Mesenchymal stem cell (in vitro differentiated cells and primary cell): ENCODE results near the gene TSPAN32.

Source experiments
- DNase-seq: peaks from one replicate; pipeline ENCODE4 v3.0.0-alpha.2; 2013
- H2AFZ ChIP-seq: one replicate; pipeline ENCODE4 v1.6.1; 2013; ENCODE audit warnings: low read depth, mild to moderate bottlenecking, control low read depth, inconsistent platforms, low read length, moderate library complexity
- H2AK5ac ChIP-seq: 2 replicates; pipeline ENCODE4 v1.6.1; 2013; ENCODE audit warnings: low read length, moderate library complexity, mild to moderate bottlenecking, inconsistent platforms; ENCODE audit not compliant: severe bottlenecking
- H2BK120ac ChIP-seq: one replicate; pipeline ENCODE4 v1.6.1; 2013; ENCODE audit warnings: low read depth, mild to moderate bottlenecking, inconsistent platforms, low read length, moderate library complexity
- H2BK12ac ChIP-seq, 2 experiments: one replicate each; pipeline ENCODE4 v1.6.1; 2013; ENCODE audit warnings: inconsistent platforms in 2 of 2, low read length in 2 of 2, mild to moderate bottlenecking in 2 of 2, moderate library complexity in 2 of 2, control low read depth in 1 of 2
- H2BK15ac ChIP-seq: one replicate; pipeline ENCODE4 v1.6.1; 2013; ENCODE audit warnings: mild to moderate bottlenecking, low read depth, inconsistent platforms; ENCODE audit not compliant: poor library complexity, severe bottlenecking
- H2BK5ac ChIP-seq: 2 replicates; pipeline ENCODE4 v1.6.1; 2013; ENCODE audit warnings: low read depth, mild to moderate bottlenecking, low read length, control low read depth, inconsistent platforms; ENCODE audit not compliant: poor library complexity, severe bottlenecking
- H3K14ac ChIP-seq, 2 experiments: one replicate each; pipeline ENCODE4 v1.6.1; 2013; ENCODE audit warnings: inconsistent platforms in 2 of 2, low read length in 2 of 2, control low read depth in 1 of 2, mild to moderate bottlenecking in 1 of 2, moderate library complexity in 1 of 2
- H3K18ac ChIP-seq, 2 experiments: one replicate each; pipeline ENCODE4 v1.6.1; 2013; ENCODE audit warnings: inconsistent platforms in 2 of 2, low read length in 2 of 2, control low read depth in 1 of 2, low read depth in 1 of 2, mild to moderate bottlenecking in 1 of 2
- H3K23ac ChIP-seq, 2 experiments: one replicate each; pipeline ENCODE4 v1.6.1; 2013; ENCODE audit warnings: inconsistent platforms in 2 of 2, low read length in 2 of 2, mild to moderate bottlenecking in 2 of 2, moderate library complexity in 2 of 2, control low read depth in 1 of 2
- H3K27ac ChIP-seq: 2 replicates; pipeline ENCODE4 v1.5.1; 2013; ENCODE audit warnings: mild to moderate bottlenecking, moderate library complexity, low read length, control low read depth, inconsistent platforms; ENCODE audit not compliant: poor library complexity, severe bottlenecking
- H3K27me3 ChIP-seq, 2 experiments: 2 replicates each; pipeline versions ENCODE4 v1.6.1 to v1.7.0; 2013; ENCODE audit warnings: low read length in 2 of 2, mild to moderate bottlenecking in 2 of 2, moderate library complexity in 2 of 2, control low read depth in 1 of 2, inconsistent platforms in 1 of 2; ENCODE audit not compliant: control insufficient read depth in 1 of 2, insufficient read depth in 1 of 2
- H3K36me3 ChIP-seq, 2 experiments: 2 replicates each; pipeline versions ENCODE4 v1.6.1 to v1.7.0; 2013; ENCODE audit warnings: low read length in 2 of 2, control low read depth in 1 of 2, inconsistent platforms in 1 of 2, low read depth in 1 of 2, mild to moderate bottlenecking in 1 of 2; ENCODE audit not compliant: insufficient read depth in 2 of 2, control insufficient read depth in 1 of 2
- H3K4ac ChIP-seq, 2 experiments: one replicate each; pipeline ENCODE4 v1.6.1; 2013; ENCODE audit warnings: inconsistent platforms in 2 of 2, low read length in 2 of 2, mild to moderate bottlenecking in 2 of 2, moderate library complexity in 2 of 2, control low read depth in 1 of 2, low read depth in 1 of 2
- H3K4me1 ChIP-seq: 2 replicates; pipeline ENCODE4 v1.6.1; 2013; ENCODE audit warnings: low read depth, low read length, control low read depth; ENCODE audit not compliant: control insufficient read depth, insufficient read depth
- H3K4me2 ChIP-seq: 2 replicates; pipeline ENCODE4 v1.6.1; 2013; ENCODE audit warnings: low read length, mild to moderate bottlenecking, inconsistent platforms; ENCODE audit not compliant: poor library complexity, severe bottlenecking
- H3K4me3 ChIP-seq, 2 experiments: 2 replicates each; pipeline versions ENCODE4 v1.5.1 to v1.7.0; 2013; ENCODE audit warnings: low read length in 2 of 2, mild to moderate bottlenecking in 2 of 2, control low read depth in 1 of 2, low read depth in 1 of 2; ENCODE audit not compliant: insufficient read depth in 1 of 2
- H3K79me1 ChIP-seq: replicated peaks from 2 replicates; pipeline ENCODE4 v1.6.1; 2013; ENCODE audit warnings: mild to moderate bottlenecking, control low read depth, low read length, inconsistent platforms; ENCODE audit not compliant: poor library complexity, severe bottlenecking
- H3K9ac ChIP-seq: 2 replicates; pipeline ENCODE4 v1.7.0; 2013; ENCODE audit warnings: mild to moderate bottlenecking, low read length, moderate library complexity
- H3K9me3 ChIP-seq: 2 replicates; pipeline ENCODE4 v1.7.0; 2013; ENCODE audit warnings: mild to moderate bottlenecking, low read length; ENCODE audit not compliant: control insufficient read depth
- H4K8ac ChIP-seq: one replicate; pipeline ENCODE4 v1.6.1; 2013; ENCODE audit warnings: inconsistent platforms, mild to moderate bottlenecking, low read length, moderate library complexity
- H4K91ac ChIP-seq: one replicate; pipeline ENCODE4 v1.6.1; 2013; ENCODE audit warnings: mild to moderate bottlenecking, low read length, inconsistent platforms
- WGBS: methylation state at CpG from one replicate; pipeline ENCODE4 v1.1.7; 2013; ENCODE audit warnings: mixed read lengths; 5-methylcytosine and 5-hydroxymethylcytosine counted together

TSPAN32 gene

GRCh38 chr11:2270322-2271076 is 31.3 kb upstream of the TSPAN32 start, which contains the start of gene ASCL2:
Gene ASCL2 (minus strand): TSS chr11:2270588. CDS start chr11:2270332, 256 bp downstream.
- no peak within 1 kb of the TSS for H2AK5ac ChIP-seq
- peaks cover 0 to 7% of the 10 kb centered on the region in 2 experiments for H3K36me3 ChIP-seq
- peak within 1 kb of the TSS; percentile 10 to 47 for H3K4me3 ChIP-seq
- H4K8ac ChIP-seq = no peak within 1 kb of the TSS
- no peak within 1 kb of the TSS for H3K14ac ChIP-seq
- no peak within 1 kb of the TSS for H3K27ac ChIP-seq
- no peaks in the 10 kb centered on the region for H3K79me1 ChIP-seq
- no peak within 1 kb of the TSS for H4K91ac ChIP-seq
- H2BK120ac ChIP-seq = no peak within 1 kb of the TSS
- 43% methylated on average over 88 of the region's 89 CpGs for WGBS
- H3K23ac ChIP-seq = peak within 1 kb of the TSS in 1 of 2 experiments; percentile 55
- H3K27me3 ChIP-seq = peaks cover 75 to 84% of the 10 kb centered on the region in 2 experiments
- H2BK15ac ChIP-seq = no peak within 1 kb of the TSS
- no peak for DNase-seq
- H2BK12ac ChIP-seq = no peak within 1 kb of the TSS
- peaks cover 11% of the 10 kb centered on the region for H3K4me1 ChIP-seq
- H2BK5ac ChIP-seq = no peak within 1 kb of the TSS
- no peaks in the 10 kb centered on the region for H3K9me3 ChIP-seq
- no peak within 1 kb of the TSS for H2AFZ ChIP-seq
- H3K4me2 ChIP-seq = no peak within 1 kb of the TSS
- H3K18ac ChIP-seq = no peak within 1 kb of the TSS
- H3K9ac ChIP-seq = no peak within 1 kb of the TSS
- no peak within 1 kb of the TSS for H3K4ac ChIP-seq

DNA sequence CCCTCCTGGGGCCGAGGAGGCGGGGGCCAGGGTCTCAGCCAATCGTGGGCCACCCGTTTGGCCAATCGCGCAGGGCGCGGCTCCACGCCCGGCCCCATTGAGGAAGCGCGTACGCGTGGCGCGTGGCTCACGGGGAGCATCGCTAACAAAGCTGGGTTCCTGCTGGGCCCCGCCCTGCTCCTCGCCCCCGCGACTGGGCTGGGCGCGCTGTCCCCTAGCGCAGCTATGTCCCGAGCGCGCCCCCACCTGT is 30.8 kb upstream of the TSPAN32 start:
- no peak for DNase-seq
- Histone ChIP-seq H2BK12ac (no peak overlapping the region), H3K36me3 (peaks cover 0 to 7% of the 10 kb centered on the region in 2 experiments), H3K18ac (no peak overlapping the region), H4K91ac (no peak overlapping the region), H2AFZ (no peak overlapping the region), H3K4me3 (no peak overlapping the region), H2BK120ac (no peak overlapping the region), H2AK5ac (no peak overlapping the region), H3K4me1 (peaks cover 11% of the 10 kb centered on the region), H3K27me3 (peaks cover 74 to 83% of the 10 kb centered on the region in 2 experiments), H3K79me1 (no peaks in the 10 kb centered on the region), H3K23ac (no peak overlapping the region), H3K9me3 (no peaks in the 10 kb centered on the region), H3K14ac (no peak overlapping the region), H3K27ac (no peak overlapping the region), H3K4ac (no peak overlapping the region), H2BK15ac (no peak overlapping the region), H3K4me2 (no peak overlapping the region), H4K8ac (no peak overlapping the region), H3K9ac (no peak overlapping the region), H2BK5ac (no peak overlapping the region)
- 47% methylated on average over 24 of the region's 28 CpGs for WGBS

DNA sequence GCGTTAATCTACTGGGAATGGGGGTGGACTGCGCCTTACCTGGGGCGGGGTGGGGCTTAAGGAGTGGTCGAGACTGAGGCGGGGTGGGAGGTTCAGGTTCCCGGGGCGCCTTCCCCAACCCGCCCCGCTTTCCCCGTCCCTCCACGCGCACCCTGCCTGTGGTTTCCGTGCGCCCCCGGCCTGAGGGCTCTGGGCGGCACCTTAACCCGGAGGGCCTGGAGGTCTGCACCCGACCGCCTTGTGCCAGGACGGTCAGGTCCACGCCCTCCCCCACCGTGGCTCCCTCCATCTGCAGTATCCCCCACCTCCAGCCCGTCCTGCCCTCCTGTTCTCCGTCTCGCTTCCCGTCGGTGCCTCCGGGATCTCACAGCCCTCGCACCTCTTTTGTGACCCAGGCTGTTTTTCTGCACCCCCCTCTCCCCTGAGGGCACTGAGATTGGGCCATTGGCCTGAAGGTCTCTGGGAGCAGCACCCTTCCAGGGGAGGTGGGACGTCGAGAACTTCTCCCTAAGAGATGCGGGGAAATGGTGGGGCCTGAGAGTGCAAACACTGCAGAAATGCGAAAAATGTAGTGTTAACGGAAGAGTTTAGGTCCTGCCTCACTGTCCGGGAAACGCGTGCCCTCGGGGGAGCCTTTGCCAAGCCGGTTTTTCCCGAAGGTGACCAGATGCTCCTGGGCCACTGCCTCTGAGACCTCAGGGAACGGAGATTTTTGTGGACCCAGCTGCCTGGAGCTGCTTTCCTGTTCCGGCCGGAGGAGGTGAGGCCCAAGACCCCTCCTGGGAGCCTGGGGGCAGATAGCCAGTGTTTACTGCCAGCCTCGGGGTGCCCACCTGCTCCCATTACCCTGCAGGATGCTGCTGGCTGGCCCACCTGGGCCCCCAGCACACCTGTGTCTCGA is 30.2 kb upstream of the TSPAN32 start:
- H3K27me3 ChIP-seq = peaks cover 76 to 82% of the 10 kb centered on the region in 2 experiments
- peaks cover 0 to 7% of the 10 kb centered on the region in 2 experiments for H3K36me3 ChIP-seq
- no peak for DNase-seq
- WGBS = 60% methylated on average over 42 of the region's 45 CpGs
- no peaks in the 10 kb centered on the region for H3K9me3 ChIP-seq
- H2AK5ac ChIP-seq = no peak overlapping the region
- H3K4me3 ChIP-seq = no peak overlapping the region
- no peak overlapping the region for H4K91ac ChIP-seq
- H2BK15ac ChIP-seq = no peak overlapping the region
- no peak overlapping the region for H3K4me2 ChIP-seq
- H2BK5ac ChIP-seq = no peak overlapping the region
- H3K4me1 ChIP-seq = peaks cover 11% of the 10 kb centered on the region
- no peak overlapping the region for H2BK120ac ChIP-seq
- H3K4ac ChIP-seq = no peak overlapping the region
- no peak overlapping the region for H3K27ac ChIP-seq
- H2AFZ ChIP-seq = no peak overlapping the region
- H3K79me1 ChIP-seq = no peaks in the 10 kb centered on the region
- H3K18ac ChIP-seq = no peak overlapping the region
- H3K9ac ChIP-seq = no peak overlapping the region
- no peak overlapping the region for H4K8ac ChIP-seq
- no peak overlapping the region for H3K14ac ChIP-seq
- no peak overlapping the region for H2BK12ac ChIP-seq
- H3K23ac ChIP-seq = no peak overlapping the region

GRCh38 chr11:2272228-2272945 is 29.4 kb upstream of the TSPAN32 start:
- Histone ChIP-seq H3K79me1 (no peaks in the 10 kb centered on the region), H3K4ac (no peak overlapping the region), H3K27me3 (peaks cover 80 to 82% of the 10 kb centered on the region in 2 experiments), H2BK5ac (no peak overlapping the region), H4K91ac (no peak overlapping the region), H3K36me3 (peaks cover 0 to 7% of the 10 kb centered on the region in 2 experiments), H4K8ac (no peak overlapping the region), H3K14ac (no peak overlapping the region), H3K4me2 (no peak overlapping the region), H3K27ac (no peak overlapping the region), H2AFZ (no peak overlapping the region), H2BK120ac (no peak overlapping the region), H3K23ac (no peak overlapping the region), H3K9ac (no peak overlapping the region), H3K4me1 (peaks cover 11% of the 10 kb centered on the region), H3K4me3 (no peak overlapping the region), H2AK5ac (no peak overlapping the region), H2BK12ac (no peak overlapping the region), H2BK15ac (no peak overlapping the region), H3K9me3 (no peaks in the 10 kb centered on the region), H3K18ac (no peak overlapping the region)
- 88% methylated on average over 21 of the region's 21 CpGs for WGBS
- DNase-seq = no peak
